HFFc6 (cell line): ENCODE measurements around the gene ATP6AP1. TPM values are rescaled to one million over a fixed set of nuclear protein-coding genes. Genes with fewer than 3 reads are reported as not detected.
A peak's percentile ranks its signal among the peaks of the same experiment; 100 is the strongest.
"Not testable (repeated sequence)": the region's sequence is repeated elsewhere in the genome, so short reads cannot be mapped to it uniquely, and the experiment has no call there.

Source experiments
- DNase-seq: peaks from one replicate; pipeline ENCODE4 v3.0.0-alpha.2; 2018
- H3K27ac Mint-ChIP-seq: 2 replicates; pipeline ENCODE4 v1.8.0; 2020; ENCODE audit warnings: mild to moderate bottlenecking, mixed read lengths
- H3K27me3 Mint-ChIP-seq: 2 replicates; pipeline ENCODE4 v1.8.0; 2021; ENCODE audit warnings: mild to moderate bottlenecking, moderate library complexity, mixed read lengths; ENCODE audit not compliant: insufficient read depth
- H3K36me3 Mint-ChIP-seq: 2 replicates; pipeline ENCODE4 v1.8.0; 2021; ENCODE audit warnings: low read depth, mixed read lengths
- H3K4me1 Mint-ChIP-seq: 2 replicates; pipeline ENCODE4 v1.8.0; 2020; ENCODE audit warnings: low read depth, mixed read lengths
- H3K4me3 Mint-ChIP-seq: 2 replicates; pipeline ENCODE4 v1.8.0; 2020; ENCODE audit warnings: mild to moderate bottlenecking, moderate library complexity, mixed read lengths
- H3K9me3 Mint-ChIP-seq: 2 replicates; pipeline ENCODE4 v1.8.0; 2020; ENCODE audit warnings: mild to moderate bottlenecking, mixed read lengths
- total RNA-seq, 6 experiments: library from RNA; stranded (reverse); fragmentation: NEBNext Ultra II Directional; extraction: Animal tissue kit (Norgen Biotek cat#: 25700); gene quantifications; 2 replicates in 1 of 6; 3 replicates in 5 of 6; pipeline ENCODE4 v1.2.3, GENCODE V29; 2021
- TF ChIP-seq, protein P1 (sequence below): fragments of 200-600 bp; sonication (generic); IDR thresholded peaks from 2 replicates; pipeline ENCODE4 v1.5.0; 2021; ENCODE audit warnings: antibody characterized with exemption, mild to moderate bottlenecking

The ATP6AP1 gene
- total RNA-seq, 6 experiments from 2014 or later, result 107 to 154 (median 123) TPM

GRCh38 chrX:154389812-154390747, 38.4 kb upstream of the ATP6AP1 start:
- TF ChIP-seq, protein P1, sequence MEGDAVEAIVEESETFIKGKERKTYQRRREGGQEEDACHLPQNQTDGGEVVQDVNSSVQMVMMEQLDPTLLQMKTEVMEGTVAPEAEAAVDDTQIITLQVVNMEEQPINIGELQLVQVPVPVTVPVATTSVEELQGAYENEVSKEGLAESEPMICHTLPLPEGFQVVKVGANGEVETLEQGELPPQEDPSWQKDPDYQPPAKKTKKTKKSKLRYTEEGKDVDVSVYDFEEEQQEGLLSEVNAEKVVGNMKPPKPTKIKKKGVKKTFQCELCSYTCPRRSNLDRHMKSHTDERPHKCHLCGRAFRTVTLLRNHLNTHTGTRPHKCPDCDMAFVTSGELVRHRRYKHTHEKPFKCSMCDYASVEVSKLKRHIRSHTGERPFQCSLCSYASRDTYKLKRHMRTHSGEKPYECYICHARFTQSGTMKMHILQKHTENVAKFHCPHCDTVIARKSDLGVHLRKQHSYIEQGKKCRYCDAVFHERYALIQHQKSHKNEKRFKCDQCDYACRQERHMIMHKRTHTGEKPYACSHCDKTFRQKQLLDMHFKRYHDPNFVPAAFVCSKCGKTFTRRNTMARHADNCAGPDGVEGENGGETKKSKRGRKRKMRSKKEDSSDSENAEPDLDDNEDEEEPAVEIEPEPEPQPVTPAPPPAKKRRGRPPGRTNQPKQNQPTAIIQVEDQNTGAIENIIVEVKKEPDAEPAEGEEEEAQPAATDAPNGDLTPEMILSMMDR, result peak; percentile 14; the same call in 1 of the 2 replicates
- DNase-seq, H3K4me3 Mint-ChIP-seq, H3K4me1 Mint-ChIP-seq, H3K27me3 Mint-ChIP-seq, H3K9me3 Mint-ChIP-seq, H3K27ac Mint-ChIP-seq, H3K36me3 Mint-ChIP-seq: not testable (repeated sequence)

GRCh38 chrX:154396363-154396762, 32.1 kb upstream of the ATP6AP1 start:
- Mint-ChIP-seq H3K9me3 (peaks cover 18% of the 10 kb centered on the region), H3K27me3 (peaks cover 29% of the 10 kb centered on the region), H3K27ac (peak overlapping the region; percentile 99; the same call in 1 of the 2 replicates), H3K36me3 (peaks cover 23% of the 10 kb centered on the region), H3K4me3 (peak overlapping the region; percentile 98)
- not testable (repeated sequence) for H3K4me1 Mint-ChIP-seq, DNase-seq

GRCh38 chrX:154396973-154397887, 31.2 kb upstream of the ATP6AP1 start:
- H3K36me3 Mint-ChIP-seq, result peaks cover 23% of the 10 kb centered on the region
- peak overlapping the region; percentile 98 for H3K4me3 Mint-ChIP-seq
- TF ChIP-seq, protein P1, result no peak
- H3K4me1 Mint-ChIP-seq, result peaks cover 6% of the 10 kb centered on the region; the same call in 1 of the 2 replicates
- peak overlapping the region; percentile 99 for H3K27ac Mint-ChIP-seq
- H3K9me3 Mint-ChIP-seq, result peaks cover 19% of the 10 kb centered on the region
- no peak for DNase-seq
- H3K27me3 Mint-ChIP-seq, result peaks cover 37% of the 10 kb centered on the region

- H3K27me3 Mint-ChIP-seq, result peaks cover 45% of the 10 kb centered on the region
- H3K4me3 Mint-ChIP-seq, result peak within 1 kb of the TSS; percentile 98
- H3K9me3 Mint-ChIP-seq, result peaks cover 27% of the 10 kb centered on the region
- H3K27ac Mint-ChIP-seq, result peak within 1 kb of the TSS; percentile 99
- DNase-seq, result peak; percentile 96
- TF ChIP-seq, protein P1, result no peak
- H3K36me3 Mint-ChIP-seq, result peaks cover 23% of the 10 kb centered on the region
- H3K4me1 Mint-ChIP-seq, result peaks cover 6% of the 10 kb centered on the region; the same call in 1 of the 2 replicates
Measured at GRCh38 chrX:154397888-154398667, 30.4 kb upstream of the ATP6AP1 start, which contains the start of gene RPL10. Gene RPL10 (plus strand): TSS chrX:154398377. CDS start chrX:154398520, 143 bp downstream.

GRCh38 chrX:154398668-154399526, 29.6 kb upstream of the ATP6AP1 start:
- H3K4me1 Mint-ChIP-seq, result peaks cover 6% of the 10 kb centered on the region; the same call in 1 of the 2 replicates
- peak overlapping the region; percentile 98 for H3K4me3 Mint-ChIP-seq
- peaks cover 31% of the 10 kb centered on the region for H3K9me3 Mint-ChIP-seq
- TF ChIP-seq, protein P1, result peak; percentile 84
- H3K36me3 Mint-ChIP-seq, result peaks cover 23% of the 10 kb centered on the region
- DNase-seq, result peak; percentile 54
- H3K27me3 Mint-ChIP-seq, result peaks cover 51% of the 10 kb centered on the region
- H3K27ac Mint-ChIP-seq, result peak overlapping the region; percentile 99
